Effector memory CD8-positive, alpha-beta T cell (primary cell): ENCODE measurements around the gene MAPK11.

ENCODE experiments used
- ATAC-seq: fragments of 150-1000 bp; cut with Tn5 transposase; replicated peaks from 2 replicates; pipeline ENCODE4 v1.10.0; 2021; ENCODE audit warnings: mild to moderate bottlenecking, moderate library complexity
- DNase-seq, 3 experiments: peaks; one replicate each; pipeline ENCODE4 v3.0.0; 2021
- H3K27ac Mint-ChIP-seq, 2 donors: one replicate each; pipeline ENCODE4 v1.8.0; 2022; ENCODE audit warnings: mild to moderate bottlenecking in 2 of 2, mixed read lengths in 2 of 2, moderate library complexity in 2 of 2
- H3K27me3 Mint-ChIP-seq, 2 donors: one replicate each; pipeline ENCODE4 v1.8.0; 2022; ENCODE audit warnings: mixed read lengths in 2 of 2
- H3K36me3 Mint-ChIP-seq: one replicate; pipeline ENCODE4 v1.8.0; 2022; ENCODE audit warnings: mild to moderate bottlenecking, moderate library complexity, mixed read lengths; ENCODE audit not compliant: insufficient read depth
- H3K4me1 Mint-ChIP-seq, 2 donors: one replicate each; pipeline ENCODE4 v1.8.0; 2022; ENCODE audit warnings: low read depth in 2 of 2, mixed read lengths in 2 of 2
- H3K4me3 Mint-ChIP-seq, 2 donors: one replicate each; pipeline ENCODE4 v1.8.0; 2022; ENCODE audit warnings: mild to moderate bottlenecking in 2 of 2, mixed read lengths in 2 of 2, moderate library complexity in 2 of 2
- H3K9me3 Mint-ChIP-seq, 2 donors: one replicate each; pipeline ENCODE4 v1.8.0; 2022; ENCODE audit warnings: mixed read lengths in 2 of 2
- total RNA-seq, 9 experiments: gene quantifications; one replicate each; lab custom pipeline; 2026; lab: John Stamatoyannopoulos, UW

The MAPK11 gene
- 4.8 to 24.8 (median 12.1) reads per million in 9 experiments for total RNA-seq

GRCh38 chr22:50269970-50270665 is at the start of gene MAPK11:
TSS of gene MAPK11 (minus strand) at chr22:50270380. CDS start at chr22:50270292, 88 bp downstream.
- Mint-ChIP-seq H3K36me3 (peaks cover 2% of the 10 kb centered on the region), H3K27me3 (peaks cover 0 to 7% of the 10 kb centered on the region in 2 donors), H3K4me3 (peak within 1 kb of the TSS; percentile 74 to 79), H3K27ac (no peak within 1 kb of the TSS), H3K4me1 (peaks cover 8 to 13% of the 10 kb centered on the region in 2 donors), H3K9me3 (no peaks in the 10 kb centered on the region)
- ATAC-seq (peak; percentile 71), DNase-seq (peak; percentile 54 to 67 (median 63))

- Mint-ChIP-seq H3K9me3 (no peaks in the 10 kb centered on the region), H3K36me3 (peaks cover 5% of the 10 kb centered on the region), H3K27me3 (no peaks in the 10 kb centered on the region), H3K4me3 (no peak overlapping the region), H3K4me1 (peaks cover 7% of the 10 kb centered on the region in 2 donors), H3K27ac (no peak overlapping the region)
- ATAC-seq: no peak
- DNase-seq: no peak
Observed at GRCh38 chr22:50319503-50319951, 49.3 kb upstream of the MAPK11 start.

- DNase-seq (no peak), ATAC-seq (no peak)
- Mint-ChIP-seq H3K27me3 (no peaks in the 10 kb centered on the region), H3K27ac (no peak overlapping the region), H3K36me3 (peaks cover 5% of the 10 kb centered on the region), H3K4me3 (no peak overlapping the region), H3K9me3 (no peaks in the 10 kb centered on the region), H3K4me1 (peaks cover 14% of the 10 kb centered on the region in 2 donors)
Observed at GRCh38 chr22:50318698-50319411, 48.7 kb upstream of the MAPK11 start.

GRCh38 chr22:50318356-50318697 is 48.1 kb upstream of the MAPK11 start:
- H3K4me1 Mint-ChIP-seq: peaks cover 17% of the 10 kb centered on the region in 2 donors
- no peaks in the 10 kb centered on the region for H3K27me3 Mint-ChIP-seq
- peaks cover 5% of the 10 kb centered on the region for H3K36me3 Mint-ChIP-seq
- no peak overlapping the region for H3K4me3 Mint-ChIP-seq
- ATAC-seq: no peak
- no peak for DNase-seq
- H3K27ac Mint-ChIP-seq: no peak overlapping the region
- no peaks in the 10 kb centered on the region for H3K9me3 Mint-ChIP-seq

GRCh38 chr22:50317674-50318073 is 47.5 kb upstream of the MAPK11 start:
- no peak for DNase-seq
- Mint-ChIP-seq H3K27ac (no peak overlapping the region), H3K36me3 (no peaks in the 10 kb centered on the region), H3K4me1 (peaks cover 17% of the 10 kb centered on the region in 2 donors), H3K9me3 (no peaks in the 10 kb centered on the region), H3K27me3 (no peaks in the 10 kb centered on the region), H3K4me3 (no peak overlapping the region)
- no peak for ATAC-seq

GRCh38 chr22:50317178-50317577 is 47.0 kb upstream of the MAPK11 start:
- no peak for DNase-seq
- Mint-ChIP-seq H3K36me3 (no peaks in the 10 kb centered on the region), H3K4me3 (no peak overlapping the region), H3K9me3 (no peaks in the 10 kb centered on the region), H3K4me1 (peaks cover 17% of the 10 kb centered on the region in 2 donors), H3K27ac (no peak overlapping the region), H3K27me3 (no peaks in the 10 kb centered on the region)
- no peak for ATAC-seq

- Mint-ChIP-seq H3K4me3 (no peak overlapping the region), H3K4me1 (peaks cover 17% of the 10 kb centered on the region in 2 donors), H3K9me3 (no peaks in the 10 kb centered on the region), H3K27ac (no peak overlapping the region), H3K27me3 (no peaks in the 10 kb centered on the region), H3K36me3 (no peaks in the 10 kb centered on the region)
- DNase-seq: no peak
- ATAC-seq: no peak
Observed at GRCh38 chr22:50316114-50317065, 46.2 kb upstream of the MAPK11 start.

GRCh38 chr22:50315289-50316113 is 45.3 kb upstream of the MAPK11 start:
- Mint-ChIP-seq H3K4me1 (peaks cover 17% of the 10 kb centered on the region in 2 donors), H3K27ac (peak overlapping the region in 1 of 2 donors; percentile 62), H3K9me3 (no peaks in the 10 kb centered on the region), H3K4me3 (peak overlapping the region; percentile 26 to 73), H3K36me3 (no peaks in the 10 kb centered on the region), H3K27me3 (no peaks in the 10 kb centered on the region)
- ATAC-seq (no peak), DNase-seq (no peak)

- peak overlapping the region; percentile 73 to 85 for H3K4me3 Mint-ChIP-seq
- no peaks in the 10 kb centered on the region for H3K27me3 Mint-ChIP-seq
- peak; percentile 59 to 63 (median 63) for DNase-seq
- no peaks in the 10 kb centered on the region for H3K36me3 Mint-ChIP-seq
- peaks cover 17% of the 10 kb centered on the region in 2 donors for H3K4me1 Mint-ChIP-seq
- peak; percentile 93 for ATAC-seq
- peak overlapping the region; percentile 62 to 91 for H3K27ac Mint-ChIP-seq
- H3K9me3 Mint-ChIP-seq: no peaks in the 10 kb centered on the region
Observed at GRCh38 chr22:50314455-50315288, 44.5 kb upstream of the MAPK11 start.

- peaks cover 17% of the 10 kb centered on the region in 2 donors for H3K4me1 Mint-ChIP-seq
- H3K4me3 Mint-ChIP-seq: peak overlapping the region; percentile 73 to 85
- H3K27ac Mint-ChIP-seq: peak overlapping the region; percentile 62 to 91
- no peaks in the 10 kb centered on the region for H3K27me3 Mint-ChIP-seq
- no peaks in the 10 kb centered on the region for H3K9me3 Mint-ChIP-seq
- ATAC-seq (no peak), DNase-seq (no peak)
- no peaks in the 10 kb centered on the region for H3K36me3 Mint-ChIP-seq
Observed at GRCh38 chr22:50314081-50314454, 43.9 kb upstream of the MAPK11 start.

- no peak for ATAC-seq
- DNase-seq: no peak
- no peaks in the 10 kb centered on the region for H3K27me3 Mint-ChIP-seq
- peaks cover 3% of the 10 kb centered on the region for H3K36me3 Mint-ChIP-seq
- no peaks in the 10 kb centered on the region for H3K9me3 Mint-ChIP-seq
- peak overlapping the region; percentile 73 to 85 for H3K4me3 Mint-ChIP-seq
- peak overlapping the region; percentile 62 to 91 for H3K27ac Mint-ChIP-seq
- peaks cover 17% of the 10 kb centered on the region in 2 donors for H3K4me1 Mint-ChIP-seq
Observed at GRCh38 chr22:50313600-50313999, 43.4 kb upstream of the MAPK11 start.

- Mint-ChIP-seq H3K4me1 (peaks cover 17% of the 10 kb centered on the region in 2 donors), H3K27me3 (no peaks in the 10 kb centered on the region), H3K27ac (no peak overlapping the region), H3K4me3 (no peak overlapping the region), H3K36me3 (peaks cover 3% of the 10 kb centered on the region), H3K9me3 (no peaks in the 10 kb centered on the region)
- DNase-seq (no peak), ATAC-seq (no peak)
Observed at GRCh38 chr22:50313021-50313420, 42.8 kb upstream of the MAPK11 start.
